ENCODE data around the gene IFIT2. TPM values are rescaled to one million over a fixed set of nuclear protein-coding genes. Genes with fewer than 3 reads are reported as not detected.

IFIT2 gene
- total RNA-seq, 4 donors from 2014 or later, result 0.41 to 2.1 (median 0.78) TPM

- intact Hi-C loops (cut with DNase I; ENCODE audit: low total_unique reads) (no loop called here), in situ Hi-C loops (cut with MboI; ENCODE audit: low sequenced_read_pairs in 4 of 4) (loop anchor here in 1 of 4 donors (10.0 kb wide), 1 partner anchor 298 kb away; no protein-coding TSS in a partner anchor)
- Histone ChIP-seq H3K9me3 (no peaks in the 10 kb centered on the region), H3K36me3 (no peaks in the 10 kb centered on the region), H3K27ac (no peak overlapping the region), H3K27me3 (no peaks in the 10 kb centered on the region), H3K4me3 (no peak overlapping the region), H3K4me1 (peaks cover 0 to 3% of the 10 kb centered on the region in 2 donors)
- DNase-seq (no peak), ATAC-seq (no peak)
- TF ChIP-seq POLR2A (IDR thresholded peaks at IDR 0.05), result no peak
These were observed 45.5 kb upstream of the IFIT2 start for GRCh38 chr10:89256340-89256739.

GRCh38 chr10:89256962-89257361 is 44.9 kb upstream of the IFIT2 start:
- in situ Hi-C loops (cut with MboI; ENCODE audit: low sequenced_read_pairs in 4 of 4), result loop anchor here in 1 of 4 donors (10.0 kb wide), 1 partner anchor 298 kb away; no protein-coding TSS in a partner anchor
- Histone ChIP-seq H3K27ac (no peak overlapping the region), H3K27me3 (no peaks in the 10 kb centered on the region), H3K36me3 (no peaks in the 10 kb centered on the region), H3K4me3 (no peak overlapping the region), H3K9me3 (no peaks in the 10 kb centered on the region), H3K4me1 (peaks cover 0 to 3% of the 10 kb centered on the region in 2 donors)
- intact Hi-C loops (cut with DNase I; ENCODE audit: low total_unique reads), result no loop called here
- no peak for TF ChIP-seq POLR2A (IDR thresholded peaks at IDR 0.05)
- no peak for TF ChIP-seq CTCF (IDR thresholded peaks at IDR 0.05 in 4 of 5, conservative IDR thresholded peaks at IDR 0.05 in 1 of 5)
- DNase-seq (no peak), ATAC-seq (no peak)

- no peak overlapping the region for H3K27ac ChIP-seq
- intact Hi-C loops (cut with DNase I; ENCODE audit: low total_unique reads) (no loop called here), in situ Hi-C loops (cut with MboI; ENCODE audit: low sequenced_read_pairs in 4 of 4) (loop anchor here in 1 of 4 donors (10.0 kb wide), 1 partner anchor 297 kb away; no protein-coding TSS in a partner anchor)
These were observed 44.3 kb upstream of the IFIT2 start for GRCh38 chr10:89257581-89257980.

GRCh38 chr10:89258881-89259280 is 43.0 kb upstream of the IFIT2 start:
- H3K27ac ChIP-seq, result no peak overlapping the region
- TF ChIP-seq POLR2A (IDR thresholded peaks at IDR 0.05), result no peak
- TF ChIP-seq CTCF (IDR thresholded peaks at IDR 0.05 in 4 of 5, conservative IDR thresholded peaks at IDR 0.05 in 1 of 5), result no peak
- in situ Hi-C loops (cut with MboI; ENCODE audit: low sequenced_read_pairs in 4 of 4) (loop anchor here in 1 of 4 donors (10.0 kb wide), 1 partner anchor 296 kb away; no protein-coding TSS in a partner anchor), intact Hi-C loops (cut with DNase I; ENCODE audit: low total_unique reads) (no loop called here)
- ATAC-seq (no peak), DNase-seq (no peak)
- H3K27me3 ChIP-seq, result no peaks in the 10 kb centered on the region
- no peak overlapping the region for H3K4me3 ChIP-seq
- no peaks in the 10 kb centered on the region for H3K9me3 ChIP-seq
- peaks cover 3 to 10% of the 10 kb centered on the region in 2 donors for H3K4me1 ChIP-seq
- H3K36me3 ChIP-seq, result no peaks in the 10 kb centered on the region

More at GRCh38 chr10:89257581-89257980, 44.3 kb upstream of the IFIT2 start:
- Histone ChIP-seq H3K4me3 (no peak overlapping the region), H3K27me3 (no peaks in the 10 kb centered on the region), H3K9me3 (no peaks in the 10 kb centered on the region), H3K36me3 (no peaks in the 10 kb centered on the region), H3K4me1 (peaks cover 2 to 3% of the 10 kb centered on the region in 2 donors)
- DNase-seq (no peak), ATAC-seq (no peak)
- TF ChIP-seq CTCF (IDR thresholded peaks at IDR 0.05 in 4 of 5, conservative IDR thresholded peaks at IDR 0.05 in 1 of 5) (no peak), POLR2A (IDR thresholded peaks at IDR 0.05) (no peak)

- no peak for TF ChIP-seq CTCF (IDR thresholded peaks at IDR 0.05 in 4 of 5, conservative IDR thresholded peaks at IDR 0.05 in 1 of 5)
- no peak for TF ChIP-seq POLR2A (IDR thresholded peaks at IDR 0.05)
- Histone ChIP-seq H3K27ac (no peak overlapping the region), H3K36me3 (no peaks in the 10 kb centered on the region), H3K4me3 (no peak overlapping the region), H3K4me1 (peaks cover 3 to 10% of the 10 kb centered on the region in 2 donors), H3K9me3 (no peaks in the 10 kb centered on the region), H3K27me3 (no peaks in the 10 kb centered on the region)
- in situ Hi-C loops (cut with MboI; ENCODE audit: low sequenced_read_pairs in 4 of 4), result no loop called here
- DNase-seq (no peak), ATAC-seq (no peak)
- intact Hi-C loops (cut with DNase I; ENCODE audit: low total_unique reads), result loop anchor here (1.0 kb wide), 1 partner anchor 62 kb away; no protein-coding TSS in a partner anchor
These were observed 39.5 kb upstream of the IFIT2 start for GRCh38 chr10:89262086-89263051.

Data from gastrocnemius medialis (tissue), 4 donors.